ENCODE data around the gene ZPLD1.

DNA sequence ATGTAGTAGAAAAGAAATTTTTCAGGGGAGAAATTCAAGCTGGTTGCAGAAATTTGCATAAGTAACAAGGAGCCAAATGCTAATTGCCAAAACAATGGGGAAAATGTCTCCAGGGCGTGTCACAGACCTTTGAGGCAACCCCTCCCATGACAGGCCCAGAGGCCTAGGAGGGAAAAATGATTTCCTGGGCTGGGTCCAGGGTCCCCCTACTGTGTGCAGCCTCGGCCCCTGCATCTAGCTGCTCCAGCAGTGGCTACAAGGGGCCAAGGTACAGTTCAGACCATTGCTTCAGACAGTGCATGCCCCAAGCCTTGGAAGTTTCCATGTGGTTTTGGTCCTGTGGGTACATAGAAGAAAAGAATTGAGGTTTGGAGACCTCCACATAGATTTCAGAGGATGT is 70.7 kb downstream of the ZPLD1 start:
- TF ChIP-seq CTCF (conservative IDR thresholded peaks at IDR 0.05; ENCODE audit: low read depth, low read length) (no peak), EZH2 (IDR thresholded peaks at IDR 0.05; ENCODE audit: low read length, unreplicated experiment) (no peak)
